ENCODE measurements around the gene CCDC90B. TPM values are rescaled to one million over a fixed set of nuclear protein-coding genes. Genes with fewer than 3 reads are reported as not detected.

CCDC90B gene
- total RNA-seq, 1 donor from 2014 or later: 43.5 TPM

- H3K4me1 Mint-ChIP-seq: no peaks in the 10 kb centered on the region
- no peak for TF ChIP-seq CTCF (IDR thresholded peaks at IDR 0.05; ENCODE audit: unreplicated experiment)
- H3K36me3 Mint-ChIP-seq: no peaks in the 10 kb centered on the region
- DNase-seq (ENCODE audit: low spot score in 2 of 2, unreplicated experiment in 2 of 2): no peak
- peaks cover 7% of the 10 kb centered on the region for H3K27me3 Mint-ChIP-seq (ENCODE audit: low read depth)
- H3K27ac Mint-ChIP-seq: no peak overlapping the region
- H3K4me3 Mint-ChIP-seq: no peak overlapping the region
- no peaks in the 10 kb centered on the region for H3K9me3 Mint-ChIP-seq
Observed at GRCh38 chr11:83222499-83222898, 63.7 kb downstream of the CCDC90B start.

- Mint-ChIP-seq H3K27ac (no peak overlapping the region), H3K9me3 (no peaks in the 10 kb centered on the region), H3K4me3 (no peak overlapping the region), H3K4me1 (no peaks in the 10 kb centered on the region), H3K27me3 (ENCODE audit: low read depth) (peaks cover 7% of the 10 kb centered on the region), H3K36me3 (no peaks in the 10 kb centered on the region)
- DNase-seq (ENCODE audit: low spot score in 2 of 2, unreplicated experiment in 2 of 2): no peak
- no peak for TF ChIP-seq CTCF (IDR thresholded peaks at IDR 0.05; ENCODE audit: unreplicated experiment)
Observed at GRCh38 chr11:83221694-83222093, 64.5 kb downstream of the CCDC90B start.

GRCh38 chr11:83220260-83220659 is 65.9 kb downstream of the CCDC90B start:
- H3K27ac Mint-ChIP-seq: no peak overlapping the region
- no peaks in the 10 kb centered on the region for H3K4me1 Mint-ChIP-seq
- no peaks in the 10 kb centered on the region for H3K9me3 Mint-ChIP-seq
- DNase-seq (ENCODE audit: low spot score in 2 of 2, unreplicated experiment in 2 of 2): no peak
- H3K4me3 Mint-ChIP-seq: no peak overlapping the region
- peaks cover 7% of the 10 kb centered on the region for H3K27me3 Mint-ChIP-seq (ENCODE audit: low read depth)
- H3K36me3 Mint-ChIP-seq: no peaks in the 10 kb centered on the region
- no peak for TF ChIP-seq CTCF (IDR thresholded peaks at IDR 0.05; ENCODE audit: unreplicated experiment)

GRCh38 chr11:83219095-83219494 is 67.1 kb downstream of the CCDC90B start:
- no peak for DNase-seq (ENCODE audit: low spot score in 2 of 2, unreplicated experiment in 2 of 2)
- TF ChIP-seq CTCF (IDR thresholded peaks at IDR 0.05; ENCODE audit: unreplicated experiment): no peak
- no peaks in the 10 kb centered on the region for H3K4me1 Mint-ChIP-seq

More at GRCh38 chr11:83219095-83219494, 67.1 kb downstream of the CCDC90B start:
- H3K36me3 Mint-ChIP-seq: no peaks in the 10 kb centered on the region
- peaks cover 7% of the 10 kb centered on the region for H3K27me3 Mint-ChIP-seq (ENCODE audit: low read depth)
- no peaks in the 10 kb centered on the region for H3K9me3 Mint-ChIP-seq
- no peak overlapping the region for H3K27ac Mint-ChIP-seq
- no peak overlapping the region for H3K4me3 Mint-ChIP-seq

Other genes starting within 250 kb of the CCDC90B start
- 7.6 to 10.3 TPM (median 9.9 TPM) in 3 replicates for gene RAB30, start 214.5 kb downstream of the CCDC90B start, total RNA-seq
- gene PCF11, start 129.2 kb downstream of the CCDC90B start, total RNA-seq: 73.2 to 77.1 TPM (median 74.2 TPM) in 3 replicates
- gene ANKRD42, start 92.7 kb downstream of the CCDC90B start, total RNA-seq: 6.9 to 7.8 TPM (median 7.0 TPM) in 3 replicates